SK-N-SH (cell line): ENCODE results near the gene ABLIM1. TPM values are rescaled to one million over a fixed set of nuclear protein-coding genes. Genes with fewer than 3 reads are reported as not detected.

Experiments
- CHD2 ChIP-seq: fragments of 150-350 bp; IDR thresholded peaks from 2 replicates; pipeline ENCODE4 v1.6.1; 2018; ENCODE audit warnings: low read length; ENCODE audit not compliant: partially characterized antibody
- ELF1 ChIP-seq: IDR thresholded peaks from 2 replicates; pipeline ENCODE4 v1.4.0; 2012
- EZH2phosphoT487 ChIP-seq: fragments of 200-600 bp; sonication (generic); IDR thresholded peaks from 2 replicates; pipeline ENCODE4 v1.6.1; 2017; ENCODE audit warnings: low read depth, mixed run types, mild to moderate bottlenecking, antibody characterized with exemption, moderate library complexity, borderline replicate concordance
- FOXJ3 ChIP-seq: sonication (generic); formaldehyde crosslinking; IDR thresholded peaks from 2 replicates; pipeline ENCODE4 v1.5.1; 2020; ENCODE audit warnings: mild to moderate bottlenecking, missing genetic modification reagents
- GABPA ChIP-seq: IDR thresholded peaks from 2 replicates; pipeline ENCODE4 v1.4.0; 2012; ENCODE audit warnings: low read depth, mild to moderate bottlenecking
- GATA2 ChIP-seq: sonication (generic); formaldehyde crosslinking; IDR thresholded peaks from 2 replicates; pipeline ENCODE4 v1.5.0; 2020; ENCODE audit warnings: mild to moderate bottlenecking, missing genetic modification reagents
- JUND ChIP-seq: IDR thresholded peaks from 2 replicates; pipeline ENCODE4 v1.4.0; 2012
- MEF2A ChIP-seq: IDR thresholded peaks from 2 replicates; pipeline ENCODE4 v1.4.0; 2012; ENCODE audit warnings: low read depth, borderline replicate concordance
- NRF1 ChIP-seq: IDR thresholded peaks from 2 replicates; pipeline ENCODE4 v1.6.1; 2012; ENCODE audit warnings: low read depth, mild to moderate bottlenecking, low read length
- POLR2AphosphoS5 ChIP-seq: IDR thresholded peaks from 2 replicates; pipeline ENCODE4 v1.6.1; 2012; ENCODE audit warnings: low read depth, low read length
- RAD21 ChIP-seq: IDR thresholded peaks from 2 replicates; pipeline ENCODE4 v1.6.1; 2012; ENCODE audit warnings: mild to moderate bottlenecking, low read length
- RCOR1 ChIP-seq: fragments of 150-350 bp; IDR thresholded peaks from 2 replicates; pipeline ENCODE4 v1.6.1; 2017; ENCODE audit warnings: antibody characterized with exemption, low read length
- RFX5 ChIP-seq: IDR thresholded peaks from 2 replicates; pipeline ENCODE4 v1.6.1; 2012; ENCODE audit warnings: mild to moderate bottlenecking, improper control_type of control experiment, low read length
- RXRA ChIP-seq: IDR thresholded peaks from 2 replicates; pipeline ENCODE4 v1.4.0; 2012; ENCODE audit warnings: low read depth, mild to moderate bottlenecking, borderline replicate concordance
- SIN3A ChIP-seq: IDR thresholded peaks from 2 replicates; pipeline ENCODE4 v1.6.1; 2012; ENCODE audit warnings: low read depth, mild to moderate bottlenecking, low read length, moderate library complexity, borderline replicate concordance
- TCF12 ChIP-seq: IDR thresholded peaks from 2 replicates; pipeline ENCODE4 v1.4.0; 2012
- TEAD4 ChIP-seq: IDR thresholded peaks from 2 replicates; pipeline ENCODE4 v1.4.0; 2012; ENCODE audit warnings: mild to moderate bottlenecking, borderline replicate concordance; ENCODE audit not compliant: insufficient read depth
- polyA plus RNA-seq, 3 experiments: library from polyadenylated mRNA; depleted of rRNA; stranded (reverse); fragments of >200 nt; gene quantifications; 2 replicates each; pipeline ENCODE4 v1.2.3, GENCODE V29; 2012
- TF ChIP-seq, protein P1 (sequence below): IDR thresholded peaks from 2 replicates; pipeline ENCODE4 v1.4.0; 2012; ENCODE audit warnings: low read depth
- TF ChIP-seq, protein P2 (sequence below): IDR thresholded peaks from 2 replicates; pipeline ENCODE4; 2012
- TF ChIP-seq, protein P3 (sequence below): fragments of 200-600 bp; sonication (generic); IDR thresholded peaks from 2 replicates; pipeline ENCODE4 v1.6.1; 2017; ENCODE audit warnings: antibody characterized with exemption, mild to moderate bottlenecking, moderate library complexity
- TF ChIP-seq, protein P4 (sequence below): IDR thresholded peaks from 2 replicates; pipeline ENCODE4 v1.4.0; 2012; ENCODE audit warnings: low read depth, borderline replicate concordance
- TF ChIP-seq, protein P5 (sequence below): fragments of 150-350 bp; IDR thresholded peaks from 2 replicates; pipeline ENCODE4 v1.6.1; 2016; ENCODE audit warnings: mild to moderate bottlenecking, low read depth, low read length

The ABLIM1 gene
- polyA plus RNA-seq, 1 of the 3 experiments (the other 2 are of a cell fraction), result 16.1 TPM

DNA sequence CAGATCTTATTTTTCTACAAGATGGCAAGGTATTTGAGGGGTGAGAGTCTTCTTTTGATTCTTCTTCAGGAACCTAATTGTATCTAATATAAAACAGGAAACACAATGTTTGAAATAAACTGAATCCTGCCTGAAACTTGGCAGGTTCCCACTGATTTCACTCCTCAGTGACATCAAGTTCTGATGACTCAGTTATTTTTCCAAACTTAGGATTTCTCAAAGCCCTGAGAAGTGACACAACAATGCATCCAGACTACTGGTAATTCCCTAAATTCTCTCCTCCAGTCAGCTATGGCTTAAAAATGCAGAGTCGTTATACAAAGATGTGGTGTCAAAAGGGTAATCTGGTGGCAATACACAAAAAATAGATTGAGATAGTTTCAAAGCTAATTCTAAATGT, 80.9 kb downstream of the ABLIM1 start (continued):
- TF ChIP-seq RXRA (no peak), SIN3A (no peak), MEF2A (no peak), GABPA (no peak), RCOR1 (no peak), TCF12 (peak; percentile 42; the same call in 1 of the 2 replicates), TEAD4 (no peak), GATA2 (no peak), FOXJ3 (CRISPR knock-in tag) (no peak), POLR2AphosphoS5 (no peak), ELF1 (no peak), JUND (0 out of 2 replicates have a peak, but pooled peaks have one; percentile 46), NRF1 (no peak), RAD21 (no peak), CHD2 (no peak), EZH2phosphoT487 (no peak), RFX5 (no peak)
- TF ChIP-seq, protein P1, sequence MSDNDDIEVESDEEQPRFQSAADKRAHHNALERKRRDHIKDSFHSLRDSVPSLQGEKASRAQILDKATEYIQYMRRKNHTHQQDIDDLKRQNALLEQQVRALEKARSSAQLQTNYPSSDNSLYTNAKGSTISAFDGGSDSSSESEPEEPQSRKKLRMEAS, result no peak
- TF ChIP-seq, protein P2, sequence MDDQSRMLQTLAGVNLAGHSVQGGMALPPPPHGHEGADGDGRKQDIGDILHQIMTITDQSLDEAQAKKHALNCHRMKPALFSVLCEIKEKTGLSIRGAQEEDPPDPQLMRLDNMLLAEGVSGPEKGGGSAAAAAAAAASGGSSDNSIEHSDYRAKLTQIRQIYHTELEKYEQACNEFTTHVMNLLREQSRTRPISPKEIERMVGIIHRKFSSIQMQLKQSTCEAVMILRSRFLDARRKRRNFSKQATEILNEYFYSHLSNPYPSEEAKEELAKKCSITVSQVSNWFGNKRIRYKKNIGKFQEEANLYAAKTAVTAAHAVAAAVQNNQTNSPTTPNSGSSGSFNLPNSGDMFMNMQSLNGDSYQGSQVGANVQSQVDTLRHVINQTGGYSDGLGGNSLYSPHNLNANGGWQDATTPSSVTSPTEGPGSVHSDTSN, result 0 out of 2 replicates have a peak, but pooled peaks have one; percentile 42
- TF ChIP-seq, protein P3, sequence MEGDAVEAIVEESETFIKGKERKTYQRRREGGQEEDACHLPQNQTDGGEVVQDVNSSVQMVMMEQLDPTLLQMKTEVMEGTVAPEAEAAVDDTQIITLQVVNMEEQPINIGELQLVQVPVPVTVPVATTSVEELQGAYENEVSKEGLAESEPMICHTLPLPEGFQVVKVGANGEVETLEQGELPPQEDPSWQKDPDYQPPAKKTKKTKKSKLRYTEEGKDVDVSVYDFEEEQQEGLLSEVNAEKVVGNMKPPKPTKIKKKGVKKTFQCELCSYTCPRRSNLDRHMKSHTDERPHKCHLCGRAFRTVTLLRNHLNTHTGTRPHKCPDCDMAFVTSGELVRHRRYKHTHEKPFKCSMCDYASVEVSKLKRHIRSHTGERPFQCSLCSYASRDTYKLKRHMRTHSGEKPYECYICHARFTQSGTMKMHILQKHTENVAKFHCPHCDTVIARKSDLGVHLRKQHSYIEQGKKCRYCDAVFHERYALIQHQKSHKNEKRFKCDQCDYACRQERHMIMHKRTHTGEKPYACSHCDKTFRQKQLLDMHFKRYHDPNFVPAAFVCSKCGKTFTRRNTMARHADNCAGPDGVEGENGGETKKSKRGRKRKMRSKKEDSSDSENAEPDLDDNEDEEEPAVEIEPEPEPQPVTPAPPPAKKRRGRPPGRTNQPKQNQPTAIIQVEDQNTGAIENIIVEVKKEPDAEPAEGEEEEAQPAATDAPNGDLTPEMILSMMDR, result no peak
- TF ChIP-seq, protein P4, sequence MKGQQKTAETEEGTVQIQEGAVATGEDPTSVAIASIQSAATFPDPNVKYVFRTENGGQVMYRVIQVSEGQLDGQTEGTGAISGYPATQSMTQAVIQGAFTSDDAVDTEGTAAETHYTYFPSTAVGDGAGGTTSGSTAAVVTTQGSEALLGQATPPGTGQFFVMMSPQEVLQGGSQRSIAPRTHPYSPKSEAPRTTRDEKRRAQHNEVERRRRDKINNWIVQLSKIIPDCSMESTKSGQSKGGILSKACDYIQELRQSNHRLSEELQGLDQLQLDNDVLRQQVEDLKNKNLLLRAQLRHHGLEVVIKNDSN, result no peak
- TF ChIP-seq, protein P5, sequence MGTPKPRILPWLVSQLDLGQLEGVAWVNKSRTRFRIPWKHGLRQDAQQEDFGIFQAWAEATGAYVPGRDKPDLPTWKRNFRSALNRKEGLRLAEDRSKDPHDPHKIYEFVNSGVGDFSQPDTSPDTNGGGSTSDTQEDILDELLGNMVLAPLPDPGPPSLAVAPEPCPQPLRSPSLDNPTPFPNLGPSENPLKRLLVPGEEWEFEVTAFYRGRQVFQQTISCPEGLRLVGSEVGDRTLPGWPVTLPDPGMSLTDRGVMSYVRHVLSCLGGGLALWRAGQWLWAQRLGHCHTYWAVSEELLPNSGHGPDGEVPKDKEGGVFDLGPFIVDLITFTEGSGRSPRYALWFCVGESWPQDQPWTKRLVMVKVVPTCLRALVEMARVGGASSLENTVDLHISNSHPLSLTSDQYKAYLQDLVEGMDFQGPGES, result no peak
